GM15510 (cell line): ENCODE measurements around the gene PRKCA.

Experiments used
- POLR2A ChIP-seq: IDR thresholded peaks from 3 replicates; pipeline ENCODE4 v1.6.1; 2011; ENCODE audit warnings: borderline replicate concordance; ENCODE audit not compliant: insufficient read length; ENCODE audit errors: extremely low read depth

Gene PRKCA

GRCh38 chr17:66531851-66532295, 229.5 kb downstream of the PRKCA start:
- no peak for TF ChIP-seq POLR2A

DNA sequence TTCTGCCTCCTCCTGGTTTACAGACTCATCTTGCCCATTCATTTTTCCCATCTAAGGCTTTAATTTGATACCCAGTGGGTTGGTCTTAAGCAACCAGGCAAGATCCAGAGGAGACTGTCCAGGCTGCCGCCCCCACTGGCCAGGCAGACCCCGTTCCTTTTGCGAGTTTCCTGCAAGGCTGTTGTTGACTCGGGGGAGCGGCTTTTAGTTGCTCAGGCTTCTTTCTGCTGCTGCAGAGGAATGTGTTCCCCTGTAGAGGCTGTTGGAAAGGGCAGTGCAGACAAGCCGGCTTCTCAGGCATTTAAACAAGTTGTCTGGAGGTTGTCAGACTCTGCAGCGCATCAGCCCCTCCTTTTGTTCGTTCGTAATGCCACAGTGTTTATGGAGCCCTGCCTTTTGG, 231.2 kb downstream of the PRKCA start:
- TF ChIP-seq POLR2A: no peak

DNA sequence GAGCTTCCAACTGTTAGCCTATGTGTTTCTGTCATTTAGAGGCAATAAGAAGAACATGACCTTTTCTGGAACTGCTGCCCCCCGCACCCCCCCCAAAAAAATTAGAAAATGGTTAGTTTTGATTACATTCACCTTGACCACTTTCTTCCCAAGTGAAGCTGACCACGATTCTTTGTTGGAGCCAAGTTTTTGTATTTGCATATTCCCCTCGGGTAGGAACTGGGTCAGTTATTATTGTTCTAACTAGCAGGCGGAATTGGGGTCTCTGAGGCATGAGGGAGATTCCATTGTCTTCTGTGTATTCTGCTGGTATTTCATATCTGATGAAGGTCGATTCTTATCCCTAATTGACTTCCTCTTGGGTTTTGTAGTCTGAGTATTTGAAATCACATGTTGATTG, 231.6 kb downstream of the PRKCA start:
- TF ChIP-seq POLR2A: no peak

DNA sequence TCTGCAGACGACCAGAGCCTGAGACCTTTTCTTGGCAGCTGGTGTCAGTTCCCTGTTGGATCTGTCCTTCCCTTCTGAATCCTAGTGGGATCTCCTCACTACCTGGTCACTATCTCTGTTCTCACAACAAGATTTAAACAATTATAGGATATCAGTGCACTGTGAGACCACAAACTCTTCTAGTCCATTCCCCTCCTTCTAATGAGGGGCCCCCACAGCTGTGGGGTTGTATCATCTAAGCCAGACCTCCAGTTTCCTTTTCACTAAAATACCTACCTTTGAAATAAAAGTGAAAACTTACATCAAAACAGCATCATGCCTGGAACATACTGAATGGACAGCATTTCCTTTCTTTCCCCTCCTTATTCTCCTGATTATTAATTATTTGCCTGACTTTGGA, 233.2 kb downstream of the PRKCA start:
- TF ChIP-seq POLR2A: no peak

GRCh38 chr17:66537502-66537901, 235.1 kb downstream of the PRKCA start:
- no peak for TF ChIP-seq POLR2A

DNA sequence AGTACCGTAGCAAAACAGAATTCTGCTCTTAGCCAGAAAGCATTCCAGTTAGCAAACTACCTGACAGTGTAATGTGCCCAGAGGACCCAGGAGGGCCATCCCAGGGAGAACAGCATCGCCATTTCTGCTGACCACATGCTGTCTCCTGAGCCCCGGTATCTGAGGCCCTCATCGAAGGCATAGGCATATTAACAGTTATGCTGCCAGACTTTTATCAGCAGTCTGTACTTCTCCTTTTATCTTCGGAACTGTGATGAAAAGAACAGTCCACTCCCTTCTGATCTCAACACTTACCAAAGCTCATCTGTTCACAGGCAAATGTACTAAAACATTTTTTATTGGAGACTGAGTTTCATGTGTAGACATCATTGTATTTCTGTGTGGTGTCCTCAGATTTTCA, 236.4 kb downstream of the PRKCA start:
- TF ChIP-seq POLR2A: no peak

DNA sequence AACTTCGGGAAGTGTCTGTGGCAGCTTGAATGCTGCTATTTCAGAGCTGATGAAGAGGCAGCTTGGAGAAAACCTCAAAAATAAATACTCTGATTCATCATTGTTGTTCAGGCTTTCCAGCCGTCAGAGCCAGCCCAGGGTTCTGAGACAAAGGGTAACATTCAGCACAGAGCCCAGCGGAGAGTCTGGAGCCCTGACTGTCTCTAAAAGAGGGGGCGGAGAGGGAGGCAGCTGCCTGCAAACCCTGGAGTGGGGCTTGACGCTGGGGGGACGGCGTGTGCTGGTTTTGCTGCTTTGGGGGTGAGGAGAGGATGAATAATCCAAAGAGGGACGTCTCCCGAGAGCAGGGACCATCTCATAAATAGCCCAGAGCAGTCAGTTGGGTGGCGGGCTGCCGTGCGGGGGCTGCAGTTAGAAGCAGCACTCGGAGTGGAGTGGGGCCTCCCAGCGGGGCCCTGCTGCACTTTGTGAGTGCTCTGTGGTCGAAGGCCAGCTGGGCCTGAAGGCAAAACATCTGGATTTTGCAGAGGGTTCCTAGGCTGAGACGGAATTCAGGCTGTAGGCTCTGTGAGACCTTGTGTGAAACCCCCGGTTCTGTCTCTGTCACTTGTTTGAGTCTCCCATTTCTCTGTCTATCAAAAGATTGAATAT, 237.8 kb downstream of the PRKCA start:
- TF ChIP-seq POLR2A: no peak

GRCh38 chr17:66541461-66542128, 239.2 kb downstream of the PRKCA start:
- TF ChIP-seq POLR2A: no peak

GRCh38 chr17:66542129-66542966, 239.9 kb downstream of the PRKCA start:
- no peak for TF ChIP-seq POLR2A

- TF ChIP-seq POLR2A: no peak
Observed at GRCh38 chr17:66542967-66543520, 240.6 kb downstream of the PRKCA start.

- no peak for TF ChIP-seq POLR2A
Observed at GRCh38 chr17:66543526-66543925, 241.1 kb downstream of the PRKCA start.

- TF ChIP-seq POLR2A: no peak
Observed at GRCh38 chr17:66545918-66546317, 243.5 kb downstream of the PRKCA start.

DNA sequence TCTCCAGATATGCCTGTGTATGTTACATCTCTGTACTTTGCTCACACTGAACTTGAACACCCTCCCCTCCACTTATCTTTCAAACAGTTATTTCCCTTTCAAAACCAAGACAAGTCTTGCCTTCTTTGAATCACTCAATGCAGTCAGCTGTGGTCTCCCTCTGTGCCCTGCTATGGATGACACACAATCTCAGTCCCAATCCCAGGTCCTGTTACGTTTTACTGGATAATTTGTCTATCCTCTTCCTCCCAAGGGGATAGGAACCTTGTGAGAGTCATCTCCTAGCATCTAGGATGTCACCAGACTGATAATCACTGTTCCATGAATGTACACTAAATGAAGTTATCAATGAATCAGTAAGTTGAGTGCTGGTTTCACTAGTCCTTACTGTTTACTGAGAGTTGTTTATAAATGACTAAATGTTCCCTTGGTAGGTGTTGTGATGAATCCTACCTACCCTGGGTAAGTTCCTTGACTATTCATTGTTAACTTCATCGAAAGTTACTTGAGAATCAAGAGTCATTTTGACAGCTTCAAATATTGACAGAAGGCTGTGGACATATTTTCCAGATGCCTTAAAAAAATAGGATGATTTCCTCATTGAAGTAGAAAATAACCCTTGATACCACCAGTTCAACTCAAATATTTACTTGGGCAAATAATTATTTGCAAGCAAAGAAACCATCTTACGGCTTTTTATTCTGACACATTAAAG, 244.9 kb downstream of the PRKCA start:
- no peak for TF ChIP-seq POLR2A

DNA sequence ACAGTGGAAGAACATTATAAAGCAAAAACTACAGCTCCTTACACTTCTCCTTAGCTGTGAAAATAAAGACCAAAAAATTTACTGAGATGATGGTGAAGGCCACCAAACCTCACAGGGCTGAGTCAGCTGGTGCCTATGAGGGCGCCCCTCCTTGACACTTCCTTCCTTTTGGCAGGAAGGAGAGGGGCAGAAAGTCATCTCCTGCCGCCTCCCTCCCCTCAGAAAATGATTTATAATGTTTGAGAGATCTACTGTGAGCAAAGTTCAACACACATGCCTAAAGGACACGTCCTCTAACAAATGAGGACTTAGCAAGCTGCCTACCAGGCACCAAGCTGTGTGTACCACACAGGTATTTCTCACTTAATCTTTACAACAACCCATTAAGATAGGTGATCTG, 245.7 kb downstream of the PRKCA start:
- TF ChIP-seq POLR2A: no peak

GRCh38 chr17:66548659-66549310, 246.4 kb downstream of the PRKCA start:
- no peak for TF ChIP-seq POLR2A

- TF ChIP-seq POLR2A: no peak
Observed at GRCh38 chr17:66549311-66549704, 246.9 kb downstream of the PRKCA start.
